H1 (cell line): ENCODE results near the gene OR5AU1. TPM values are rescaled to one million over a fixed set of nuclear protein-coding genes. Genes with fewer than 3 reads are reported as not detected.

Source experiments
- SAP30 ChIP-seq: fragments of 300-600 bp; sonication (generic); IDR thresholded peaks from 2 replicates; pipeline ENCODE4 v1.7.1; 2012; ENCODE audit warnings: low read length, moderate library complexity, mild to moderate bottlenecking, inconsistent platforms; ENCODE audit not compliant: insufficient read depth, insufficient replicate concordance
- polyA plus RNA-seq, 7 experiments: library from polyadenylated mRNA; depleted of rRNA in 3 of 7; stranded (reverse) in 5 of 7; unstranded in 2 of 7; fragments of >200 nt in 5 of 7; fragments of 200-250 nt in 2 of 7; gene quantifications; 1 replicate in 5 of 7; 2 replicates in 1 of 7; 4 replicates in 1 of 7; pipeline versions ENCODE4 v1.2.1 to v1.2.3, GENCODE V29; 2011 to 2013; ENCODE audit warnings: missing spikeins in 2 of 7, mixed read lengths in 2 of 7
- total RNA-seq: library from RNA; stranded (reverse); fragmentation: NEBNext Ultra II Directional; extraction: Animal tissue kit (Norgen Biotek cat#: 25700); gene quantifications from 2 replicates; pipeline ENCODE4 v1.2.1, GENCODE V29; 2021

The OR5AU1 gene
- total and polyA plus RNA-seq, 2 of the 8 experiments (the other 6 are each of a cell fraction or from before 2014, with no cell fraction given): not detected

DNA sequence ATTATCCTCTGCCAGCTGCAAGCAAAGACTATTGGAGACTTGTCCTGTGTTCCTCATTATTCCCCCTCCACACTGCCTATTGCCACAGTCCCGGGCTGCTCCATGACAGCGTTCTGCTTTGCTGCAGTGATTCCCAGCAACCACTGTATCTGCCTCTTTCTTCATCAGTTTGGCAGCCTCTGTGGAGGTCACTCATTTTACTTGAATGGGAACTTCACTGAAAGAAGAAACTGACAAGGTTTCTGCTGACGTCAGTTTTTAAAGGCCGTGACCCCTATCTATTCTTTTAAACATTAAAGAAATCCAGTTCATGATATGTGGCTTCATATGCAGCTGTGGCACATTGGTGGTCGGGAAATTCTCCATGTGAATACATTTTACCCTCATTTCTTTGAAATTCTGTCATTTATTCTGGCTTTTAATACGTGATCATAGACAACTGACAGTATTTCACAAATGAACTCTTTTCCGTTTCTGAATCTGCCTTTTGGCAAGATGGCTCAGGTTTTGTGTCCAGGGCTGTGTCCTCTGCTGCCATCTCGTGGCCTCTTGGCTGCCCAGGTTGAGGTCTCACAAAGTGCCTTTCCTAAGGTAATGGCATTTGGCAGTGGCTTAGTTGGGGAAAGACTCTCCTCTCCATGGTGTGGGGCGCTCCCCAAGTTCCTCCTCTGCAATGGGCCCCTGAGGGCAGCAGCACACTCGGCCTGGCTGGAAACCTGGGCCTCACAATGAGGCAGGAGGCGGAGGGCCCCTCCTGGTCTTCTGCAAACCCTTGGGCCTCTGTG lies 49.2 kb downstream of the OR5AU1 start (continued):
- TF ChIP-seq SAP30: no peak
